Measurements from ENCODE around the gene HES1. TPM values are rescaled to one million over a fixed set of nuclear protein-coding genes. Genes with fewer than 3 reads are reported as not detected.
"Not testable (repeated sequence)": the region's sequence is repeated elsewhere in the genome, so short reads cannot be mapped to it uniquely, and the experiment has no call there.

Gene HES1
- total RNA-seq, 1 donor from 2014 or later, result 66.5 TPM

GRCh38 chr3:194090716-194091115, 45.2 kb upstream of the HES1 start:
- H3K4me3 ChIP-seq, result no peak overlapping the region
- H3K4me2 ChIP-seq, result no peak overlapping the region
- no peak overlapping the region for H3K4me3 Mint-ChIP-seq
- H3K27ac Mint-ChIP-seq, result peak overlapping the region; percentile 65
- H3K79me2 ChIP-seq (ENCODE audit: low read depth), result no peaks in the 10 kb centered on the region
- H3K9me3 ChIP-seq (ENCODE audit: low read depth), result no peaks in the 10 kb centered on the region
- no peaks in the 10 kb centered on the region for H4K20me1 ChIP-seq (ENCODE audit: low read depth)
- DNase-seq (ENCODE audit: low spot score), result no peak
- peaks cover 72% of the 10 kb centered on the region for H3K4me1 Mint-ChIP-seq
- no peak overlapping the region for H3K27ac ChIP-seq
- peaks cover 46% of the 10 kb centered on the region for H3K4me1 ChIP-seq
- H3K36me3 ChIP-seq, result no peaks in the 10 kb centered on the region
- H3K27me3 Mint-ChIP-seq (ENCODE audit: insufficient read depth, low read depth), result peaks cover 20% of the 10 kb centered on the region
- H3K9me3 Mint-ChIP-seq, result no peaks in the 10 kb centered on the region
- H3K9ac ChIP-seq, result no peak overlapping the region
- no peaks in the 10 kb centered on the region for H3K27me3 ChIP-seq
- H2AFZ ChIP-seq (replicated peaks), result no peak overlapping the region
- no peak for TF ChIP-seq CTCF (IDR thresholded peaks at IDR 0.05)
- no peaks in the 10 kb centered on the region for H3K36me3 Mint-ChIP-seq
- H3F3A ChIP-seq (ENCODE audit: low read depth), result peaks cover 24% of the 10 kb centered on the region

DNA sequence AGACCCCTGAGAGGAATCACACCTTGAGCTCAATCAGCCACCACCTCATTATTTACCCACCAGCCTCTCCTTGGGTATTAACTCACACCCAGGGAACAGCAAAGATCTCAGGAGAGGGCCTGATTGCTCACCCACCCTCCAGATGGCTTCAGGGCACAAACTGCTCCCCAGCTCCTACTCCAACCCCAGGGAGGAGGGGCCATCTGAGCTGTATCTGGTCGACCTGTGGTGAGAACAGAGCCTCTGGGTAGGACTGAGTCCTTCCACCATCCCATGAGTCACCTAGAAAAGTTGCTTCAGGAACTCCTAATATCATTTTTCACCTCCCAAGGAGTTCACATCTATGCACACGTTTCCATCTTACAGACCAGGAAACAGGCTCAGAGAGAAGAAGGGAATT, 44.8 kb upstream of the HES1 start:
- no peaks in the 10 kb centered on the region for H4K20me1 ChIP-seq (ENCODE audit: low read depth)
- H2AFZ ChIP-seq (replicated peaks), result no peak overlapping the region
- no peaks in the 10 kb centered on the region for H3K36me3 ChIP-seq
- Mint-ChIP-seq H3K4me1 (peaks cover 74% of the 10 kb centered on the region), H3K36me3 (no peaks in the 10 kb centered on the region), H3K27me3 (ENCODE audit: insufficient read depth, low read depth) (peaks cover 22% of the 10 kb centered on the region), H3K9me3 (no peaks in the 10 kb centered on the region), H3K27ac (peak overlapping the region; percentile 65), H3K4me3 (no peak overlapping the region)
- no peaks in the 10 kb centered on the region for H3K27me3 ChIP-seq
- no peaks in the 10 kb centered on the region for H3K79me2 ChIP-seq (ENCODE audit: low read depth)
- no peak overlapping the region for H3K9ac ChIP-seq
- DNase-seq (ENCODE audit: low spot score), result no peak
- no peak overlapping the region for H3K4me2 ChIP-seq
- TF ChIP-seq EZH2 (IDR thresholded peaks at IDR 0.05) (no peak), EZH2phosphoT487 (IDR thresholded peaks at IDR 0.05) (no peak), CTCF (IDR thresholded peaks at IDR 0.05) (no peak)
- no peaks in the 10 kb centered on the region for H3K9me3 ChIP-seq (ENCODE audit: low read depth)
- H3F3A ChIP-seq (ENCODE audit: low read depth), result peaks cover 23% of the 10 kb centered on the region
- H3K27ac ChIP-seq, result no peak overlapping the region
- H3K4me1 ChIP-seq, result peaks cover 42% of the 10 kb centered on the region
- H3K4me3 ChIP-seq, result no peak overlapping the region

DNA sequence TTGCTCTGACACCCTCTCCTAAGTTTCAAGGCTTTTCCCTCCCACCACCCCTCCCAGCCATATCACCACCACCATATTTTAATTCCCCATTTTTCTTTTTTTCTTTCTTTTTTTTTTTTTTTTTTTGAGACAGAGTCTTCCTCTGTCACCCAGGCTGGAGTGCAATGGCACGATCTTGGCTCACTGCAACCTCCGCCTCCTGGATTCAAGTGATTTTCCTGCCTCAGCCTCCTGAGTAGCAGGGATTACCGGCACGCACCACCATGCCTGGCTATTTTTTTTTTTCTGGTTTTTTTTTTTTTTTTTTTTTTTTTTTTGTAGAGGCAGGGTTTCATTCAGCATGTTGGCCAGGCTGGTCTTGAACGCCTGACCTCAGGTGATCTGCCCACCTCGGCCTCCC, 44.1 kb upstream of the HES1 start:
- not testable (repeated sequence) for H3K4me2 ChIP-seq; H3K4me3 Mint-ChIP-seq; H2AFZ ChIP-seq (replicated peaks); H3K36me3 ChIP-seq; H3K36me3 Mint-ChIP-seq; H3K4me3 ChIP-seq; H3K79me2 ChIP-seq (ENCODE audit: low read depth); H3K27ac ChIP-seq; H3K27ac Mint-ChIP-seq; H3K27me3 ChIP-seq; DNase-seq (ENCODE audit: low spot score); H3K9me3 Mint-ChIP-seq; H3K9me3 ChIP-seq (ENCODE audit: low read depth); H3K9ac ChIP-seq; H4K20me1 ChIP-seq (ENCODE audit: low read depth)
- Mint-ChIP-seq H3K27me3 (ENCODE audit: insufficient read depth, low read depth) (peaks cover 22% of the 10 kb centered on the region), H3K4me1 (peaks cover 69% of the 10 kb centered on the region)
- H3K4me1 ChIP-seq, result peaks cover 39% of the 10 kb centered on the region
- H3F3A ChIP-seq (ENCODE audit: low read depth), result peaks cover 17% of the 10 kb centered on the region

- Histone ChIP-seq H3K4me2 (no peak overlapping the region), H3K27me3 (no peaks in the 10 kb centered on the region), H3F3A (ENCODE audit: low read depth) (peaks cover 12% of the 10 kb centered on the region), H3K27ac (no peak overlapping the region), H3K9me3 (ENCODE audit: low read depth) (no peaks in the 10 kb centered on the region), H2AFZ (replicated peaks) (no peak overlapping the region), H3K79me2 (ENCODE audit: low read depth) (no peaks in the 10 kb centered on the region), H3K36me3 (no peaks in the 10 kb centered on the region), H4K20me1 (ENCODE audit: low read depth) (no peaks in the 10 kb centered on the region), H3K9ac (no peak overlapping the region), H3K4me3 (no peak overlapping the region), H3K4me1 (peaks cover 39% of the 10 kb centered on the region)
- no peak for TF ChIP-seq EZH2 (IDR thresholded peaks at IDR 0.05)
- Mint-ChIP-seq H3K27ac (peak overlapping the region; percentile 87), H3K9me3 (no peaks in the 10 kb centered on the region), H3K36me3 (no peaks in the 10 kb centered on the region), H3K27me3 (ENCODE audit: insufficient read depth, low read depth) (peaks cover 16% of the 10 kb centered on the region), H3K4me3 (no peak overlapping the region), H3K4me1 (peaks cover 69% of the 10 kb centered on the region)
- DNase-seq (ENCODE audit: low spot score), result no peak
Measured at GRCh38 chr3:194092881-194093301, 43.1 kb upstream of the HES1 start.

All from neural progenitor cell (in vitro differentiated cells).